K562 (cell line): ENCODE results near the gene FBXW8. TPM values are rescaled to one million over a fixed set of nuclear protein-coding genes. Genes with fewer than 3 reads are reported as not detected.

Experiments used
- ATAC-seq: fragments of 200-7000 bp; cut with Tn5 transposase; 3 replicates; pipeline ENCODE4 v1.9.1; 2020; ENCODE audit warnings: moderate library complexity
- BruUV-seq: library from RNA; stranded (reverse); fragments of 400-500 nt; replicated peaks from 2 replicates; lab custom pipeline; 2021; lab: Mats Ljungman, UMichigan
- CTCF ChIA-PET: fragments of 300-600 bp; formaldehyde crosslinking; extraction: SDS; loops from one replicate; lab custom pipeline; 2021; ENCODE audit warnings: low intra/inter-chr PET ratio; lab: Yijun Ruan, JAX
- POLR2A ChIA-PET: fragments of 300-600, 350-650 bp; sonication (Branson Sonifier 250); formaldehyde crosslinking; extraction: SDS; loops from one replicate; lab custom pipeline; 2021; ENCODE audit warnings: antibody characterized with exemption, inconsistent platforms; lab: Yijun Ruan, JAX
- DNase-seq, 4 experiments: peaks; one replicate each; pipeline versions ENCODE4 v3.0.0 to v3.0.0-alpha.2; 2011 to 2018; ENCODE audit warnings: low spot score in 3 of 4, mixed read lengths in 3 of 4; ENCODE audit errors: extremely low read depth in 1 of 4
- FAIRE-seq: peaks from 2 replicates; lab custom pipeline; 2011; peaks lifted over from hg19 to GRCh38; lab: Jason Lieb, UNC
- H2AFZ ChIP-seq: 2 replicates; pipeline ENCODE4 v1.6.0; 2011; ENCODE audit warnings: low read depth, low read length, control low read depth, inconsistent platforms
- H3K27ac ChIP-seq: fragments of 200-600 bp; 3 replicates; pipeline ENCODE4 v1.8.0; 2011; ENCODE audit warnings: low read depth, mild to moderate bottlenecking, control low read depth, inconsistent platforms, low read length, moderate library complexity, mixed read lengths; ENCODE audit errors: extremely low read depth
- H3K27me3 ChIP-seq, 2 experiments: fragments of 300-600 bp in 1 of 2; 2 replicates in 1 of 2; 3 replicates in 1 of 2; pipeline versions ENCODE4 v1.6.0 to v1.8.0; 2011; ENCODE audit warnings: inconsistent platforms in 2 of 2, low read length in 2 of 2, mild to moderate bottlenecking in 1 of 2, mixed read lengths in 1 of 2, moderate library complexity in 1 of 2; ENCODE audit not compliant: control insufficient read depth in 2 of 2, insufficient read depth in 2 of 2
- H3K36me3 ChIP-seq: fragments of 300-600 bp; 3 replicates; pipeline ENCODE4 v1.8.0; 2011; ENCODE audit warnings: mild to moderate bottlenecking, low read length, inconsistent platforms; ENCODE audit not compliant: control insufficient read depth, insufficient read depth
- H3K4me1 ChIP-seq, 2 experiments: fragments of 200-600 bp in 1 of 2; replicated peaks in 1 of 2; 2 replicates in 1 of 2; 3 replicates in 1 of 2; pipeline versions ENCODE4 v1.5.1 to v1.8.0; 2011; ENCODE audit warnings: inconsistent platforms in 2 of 2, low read length in 2 of 2, mild to moderate bottlenecking in 1 of 2, mixed read lengths in 1 of 2, moderate library complexity in 1 of 2; ENCODE audit not compliant: control insufficient read depth in 2 of 2, insufficient read depth in 2 of 2
- H3K4me2 ChIP-seq: 2 replicates; pipeline ENCODE4 v1.6.1; 2011; ENCODE audit warnings: low read length, control low read depth, inconsistent platforms, mixed read lengths; ENCODE audit not compliant: insufficient read depth
- H3K4me3 ChIP-seq: fragments of 200-600 bp; sonication (generic), shearing (Covaris generic); 2 replicates; pipeline ENCODE4 v1.5.1; 2016; ENCODE audit warnings: control low read depth, inconsistent platforms
- H3K79me2 ChIP-seq: fragments of 200-600 bp; 3 replicates; pipeline ENCODE4 v1.8.0; 2011; ENCODE audit warnings: low read length, inconsistent platforms; ENCODE audit not compliant: control insufficient read depth, insufficient read depth
- H3K9ac ChIP-seq, 2 experiments: 2 replicates each; pipeline versions ENCODE4 v1.6.0 to v1.6.1; 2011; ENCODE audit warnings: low read depth in 2 of 2, low read length in 2 of 2, control low read depth in 1 of 2, inconsistent platforms in 1 of 2, mild to moderate bottlenecking in 1 of 2, mixed read lengths in 1 of 2; ENCODE audit not compliant: insufficient read depth in 1 of 2
- H3K9me1 ChIP-seq: one replicate; pipeline ENCODE4 v1.6.0; 2011; ENCODE audit warnings: inconsistent platforms, mild to moderate bottlenecking, low read length, moderate library complexity; ENCODE audit not compliant: control insufficient read depth, insufficient read depth
- H3K9me3 ChIP-seq: replicated peaks from 2 replicates; pipeline ENCODE4 v1.5.1; 2011; ENCODE audit warnings: low read depth, low read length, inconsistent platforms; ENCODE audit not compliant: control insufficient read depth, insufficient read depth
- H4K20me1 ChIP-seq: replicated peaks from 2 replicates; pipeline ENCODE4 v1.6.1; 2011; ENCODE audit warnings: low read length, inconsistent platforms, mixed read lengths; ENCODE audit not compliant: control insufficient read depth, insufficient read depth
- CBX2 ChIP-seq: fragments of 200-600 bp; sonication (generic); IDR thresholded peaks from one replicate; pipeline ENCODE4 v1.6.1; 2012; ENCODE audit warnings: mild to moderate bottlenecking, low read length, inconsistent platforms; ENCODE audit not compliant: insufficient read depth, poor library complexity, severe bottlenecking
- CLOCK ChIP-seq: fragments of 250-450 bp; sonication (Bioruptor Pico); IDR thresholded peaks from 2 replicates; pipeline ENCODE4 v1.4.0; 2020; ENCODE audit warnings: mild to moderate bottlenecking, moderate library complexity, borderline replicate concordance
- EZH2 ChIP-seq: IDR thresholded peaks from 2 replicates; pipeline ENCODE4 v1.6.1; 2012; ENCODE audit warnings: low read depth, mild to moderate bottlenecking, inconsistent platforms, low read length, borderline replicate concordance
- MITF ChIP-seq: IDR thresholded peaks from 2 replicates; pipeline ENCODE4 v1.6.1; 2014; ENCODE audit warnings: antibody characterized with exemption
- RAD51 ChIP-seq: fragments of 450-650 bp; IDR thresholded peaks from 2 replicates; pipeline ENCODE4 v1.7.1; 2016; ENCODE audit warnings: low read depth, mild to moderate bottlenecking, borderline replicate concordance
- TRIM25 ChIP-seq: fragments of 450-650 bp; IDR thresholded peaks from 2 replicates; pipeline ENCODE4 v1.7.0; 2016; ENCODE audit warnings: borderline replicate concordance
- ZNF512 ChIP-seq: IDR thresholded peaks from 2 replicates; pipeline ENCODE4 v1.6.1; 2016; ENCODE audit warnings: missing genetic modification characterization, missing compliant biosample characterization
- WGBS: fragments of 100-300 bp; shearing (Covaris generic); methylation state at CpG from one replicate; pipeline ENCODE4 v1.1.6; 2016; ENCODE audit warnings: low coverage, mixed read lengths; ENCODE audit not compliant: insufficient coverage; ENCODE audit errors: missing lambda C conversion rate; 5-methylcytosine and 5-hydroxymethylcytosine counted together
- in situ Hi-C: fragments of 300-500 bp; cut with MboI; formaldehyde crosslinking; loops from 4 replicates; pipeline ENCODE4 v1.15.0; 2018; ENCODE audit warnings: inconsistent platforms, mixed read lengths
- intact Hi-C: fragments of 100-400 bp; cut with micrococcal nuclease; formaldehyde crosslinking; loops from 2 replicates; pipeline ENCODE4 v1.14.2; 2022
- polyA plus RNA-seq, 8 experiments: library from polyadenylated mRNA; depleted of rRNA in 4 of 8; stranded (reverse) in 5 of 8; unstranded in 3 of 8; fragments of >200 nt; fragmentation: Nextera tagmentation in 2 of 8; fragmentation: Illumina TruSeq in 1 of 8; extraction: Ambion mirVana in 2 of 8; extraction: Trizol in 1 of 8; gene quantifications; 2 replicates each; pipeline versions ENCODE4 v1.2.1 to v1.2.3, GENCODE V29; 2011 to 2014; ENCODE audit warnings: inconsistent platforms in 1 of 8, missing spikeins in 1 of 8
- total RNA-seq, 7 experiments: library from RNA; depleted of rRNA in 6 of 7; stranded (reverse); fragments of >200 nt in 6 of 7; fragmentation: Illumina TruSeq in 2 of 7; extraction: Trizol in 2 of 7; gene quantifications; 2 replicates each; pipeline versions ENCODE4 v1.2.1 to v1.2.3, GENCODE V29; 2011 to 2021; ENCODE audit warnings: low replicate concordance in 1 of 7

Gene FBXW8
- total and polyA plus RNA-seq, 9 of the 15 experiments (the other 6 are each of a cell fraction or from before 2014, with no cell fraction given) = 0.58 to 8.3 (median 4.4) TPM

- no peak overlapping the region for H3K9ac ChIP-seq
- H2AFZ ChIP-seq = no peak overlapping the region
- no peaks in the 10 kb centered on the region for H3K9me3 ChIP-seq
- H3K4me2 ChIP-seq = no peak overlapping the region
- H4K20me1 ChIP-seq = peaks cover 6% of the 10 kb centered on the region; the same call in 1 of the 2 replicates
- TF ChIP-seq MITF (no peak), ZNF512 (0 out of 2 replicates have a peak, but pooled peaks have one; percentile 44), EZH2 (peak; percentile 61; the same call in 1 of the 2 replicates), RAD51 (no peak), TRIM25 (no peak), CLOCK (CRISPR knock-in tag) (no peak), CBX2 (no peak)
- H3K9me1 ChIP-seq = no peaks in the 10 kb centered on the region
- H3K27me3 ChIP-seq = peaks cover 51 to 81% of the 10 kb centered on the region in 2 experiments
- DNase-seq (no peak), ATAC-seq (no peak), FAIRE-seq (no peak)
- intact Hi-C loops (no loop called here), in situ Hi-C loops (no loop called here)
- no peak overlapping the region for H3K27ac ChIP-seq
- ChIA-PET POLR2A (no interaction called here), CTCF (no interaction called here)
- peaks cover 0 to 29% of the 10 kb centered on the region in 2 experiments; a peak in 3 of 5 replicates for H3K4me1 ChIP-seq
- no TSS peak for BruUV-seq
- no peaks in the 10 kb centered on the region for H3K36me3 ChIP-seq
- no peaks in the 10 kb centered on the region for H3K79me2 ChIP-seq
- H3K4me3 ChIP-seq = no peak overlapping the region
- 16% methylated on average over 30 of the region's 55 CpGs for WGBS
Observed at GRCh38 chr12:116878567-116879508, 31.9 kb upstream of the FBXW8 start.
